NCI-H1436 treated with DMSO at 0.1 percent for 48 hours (cell line): Measurements from ENCODE around the gene KATNBL1.

Experiments
- DNase-seq: peaks from one replicate; lab custom pipeline; 2025; lab: John Stamatoyannopoulos, UW

The KATNBL1 gene, protein sequence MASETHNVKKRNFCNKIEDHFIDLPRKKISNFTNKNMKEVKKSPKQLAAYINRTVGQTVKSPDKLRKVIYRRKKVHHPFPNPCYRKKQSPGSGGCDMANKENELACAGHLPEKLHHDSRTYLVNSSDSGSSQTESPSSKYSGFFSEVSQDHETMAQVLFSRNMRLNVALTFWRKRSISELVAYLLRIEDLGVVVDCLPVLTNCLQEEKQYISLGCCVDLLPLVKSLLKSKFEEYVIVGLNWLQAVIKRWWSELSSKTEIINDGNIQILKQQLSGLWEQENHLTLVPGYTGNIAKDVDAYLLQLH

DNA sequence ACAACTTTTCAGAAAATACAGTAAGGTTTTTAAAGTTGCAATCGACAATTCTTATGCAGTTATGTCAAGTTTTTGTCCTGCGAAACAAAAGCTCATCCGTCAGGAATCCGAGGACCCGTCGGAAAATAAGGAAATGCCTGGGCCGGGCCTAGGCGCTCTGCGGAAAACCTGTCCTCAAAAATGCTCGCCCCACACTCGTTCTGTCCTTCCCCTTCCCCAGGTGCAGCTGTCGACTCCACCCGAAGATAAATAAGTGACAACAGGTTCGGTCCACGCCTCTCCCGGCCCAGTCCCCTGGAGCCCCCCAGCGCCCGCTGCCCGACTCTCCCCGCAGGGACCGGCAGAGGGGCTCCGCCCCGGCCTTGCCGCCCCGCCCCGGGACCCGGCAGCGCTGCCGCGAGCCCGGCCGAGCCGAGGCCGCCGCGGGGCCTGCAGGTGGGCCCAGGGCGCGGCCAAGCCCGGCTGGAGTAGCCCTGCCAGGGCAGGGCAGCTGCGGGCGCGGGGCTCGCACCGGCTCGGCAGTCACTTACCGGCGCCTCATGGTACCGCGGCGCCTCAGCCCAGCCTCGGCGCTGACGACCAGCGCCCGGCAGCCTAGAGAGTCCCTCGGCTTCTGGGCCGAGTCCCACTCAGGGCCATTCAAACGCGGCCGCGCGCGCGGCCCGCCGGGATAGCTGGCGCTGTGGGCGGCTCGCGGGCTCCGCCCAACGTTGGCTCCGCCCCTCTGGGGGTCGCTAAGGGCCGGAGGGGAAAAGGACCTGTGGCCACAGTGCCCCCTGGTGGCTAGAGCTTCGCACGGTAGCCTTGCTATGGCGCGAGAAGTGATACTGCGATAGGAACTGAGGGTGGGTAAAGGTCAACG lies at the start of gene KATNBL1:
Gene KATNBL1, minus strand, starts transcription at position 676 of the 862 bp plus-strand sequence. CDS start 46,420 bp downstream, outside the sequence.
- peak; percentile 66 for DNase-seq

DNA sequence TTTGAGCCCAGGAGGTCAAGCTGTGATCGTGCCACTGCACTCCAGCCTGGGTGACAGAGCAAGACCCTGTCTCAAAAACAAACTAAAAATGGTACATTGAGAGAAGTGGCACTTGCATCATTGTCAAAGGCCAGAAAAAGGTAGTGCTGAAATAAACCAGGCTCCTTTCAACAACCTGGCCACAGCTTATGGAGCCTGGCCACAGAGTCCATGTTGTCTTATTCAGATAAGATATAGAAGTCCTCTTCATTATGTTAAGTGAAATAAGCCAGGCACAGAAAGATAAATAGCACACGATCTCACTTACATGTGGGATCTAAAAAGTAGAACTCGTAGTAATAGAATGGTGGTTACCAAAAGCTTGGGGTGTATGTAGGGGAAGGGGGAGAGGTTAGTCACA lies 49.7 kb upstream of the KATNBL1 start:
- no peak for DNase-seq

DNA sequence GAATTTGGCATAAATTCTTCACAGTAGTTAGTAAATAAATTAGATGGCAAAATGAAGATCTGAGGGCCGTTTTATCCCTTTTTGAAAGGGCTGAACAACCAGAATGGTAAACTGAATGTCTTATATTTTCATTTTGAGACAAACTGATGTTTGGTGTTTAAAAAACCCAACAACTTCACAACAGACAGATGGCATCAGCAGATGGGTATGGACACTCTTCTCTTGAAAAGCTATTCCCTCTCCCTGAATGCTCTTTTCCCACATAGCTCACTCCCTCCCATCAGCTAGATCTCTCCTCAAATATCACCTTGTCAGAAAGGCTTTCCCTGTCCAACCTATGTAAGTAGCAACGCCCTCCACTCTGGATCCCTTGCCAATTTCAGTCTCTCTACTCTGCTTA lies 48.3 kb upstream of the KATNBL1 start:
- no peak for DNase-seq

DNA sequence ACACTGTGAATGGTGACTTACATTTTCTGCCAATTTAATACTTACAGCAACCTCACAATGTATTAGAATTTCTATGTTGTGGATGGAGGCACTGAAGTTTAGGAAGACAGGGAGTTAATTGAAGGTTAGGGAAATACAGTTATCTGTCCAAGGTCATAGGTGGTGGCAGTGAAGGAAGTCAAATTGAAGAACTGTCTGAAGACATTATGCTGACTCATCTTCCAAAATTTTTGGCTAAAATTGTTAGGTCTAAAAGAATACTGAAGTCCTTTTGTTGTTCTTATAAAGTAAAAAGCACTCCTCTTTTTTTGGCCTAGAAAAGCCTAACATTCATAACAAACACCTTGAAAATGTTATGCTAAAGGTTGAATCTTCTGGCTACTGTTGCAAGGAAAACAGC lies 42.6 kb upstream of the KATNBL1 start:
- DNase-seq, result no peak

DNA sequence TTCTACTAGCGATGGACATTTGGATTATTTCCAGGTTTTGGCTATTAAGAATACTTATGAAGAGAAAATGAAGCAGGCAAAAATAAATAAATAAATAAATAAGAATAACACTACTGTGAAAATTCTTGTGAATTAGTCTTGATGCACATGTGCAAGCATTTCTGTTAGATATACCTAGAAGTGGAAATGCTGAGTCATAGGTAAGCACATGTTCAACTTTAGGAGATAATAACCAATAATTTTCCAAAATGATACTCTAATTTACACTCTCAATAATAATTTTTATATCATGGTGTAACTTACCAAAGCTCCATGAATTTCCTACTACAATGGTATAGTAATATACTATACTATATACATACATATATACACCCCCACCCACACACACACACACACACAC lies 38.3 kb upstream of the KATNBL1 start:
- no peak for DNase-seq

DNA sequence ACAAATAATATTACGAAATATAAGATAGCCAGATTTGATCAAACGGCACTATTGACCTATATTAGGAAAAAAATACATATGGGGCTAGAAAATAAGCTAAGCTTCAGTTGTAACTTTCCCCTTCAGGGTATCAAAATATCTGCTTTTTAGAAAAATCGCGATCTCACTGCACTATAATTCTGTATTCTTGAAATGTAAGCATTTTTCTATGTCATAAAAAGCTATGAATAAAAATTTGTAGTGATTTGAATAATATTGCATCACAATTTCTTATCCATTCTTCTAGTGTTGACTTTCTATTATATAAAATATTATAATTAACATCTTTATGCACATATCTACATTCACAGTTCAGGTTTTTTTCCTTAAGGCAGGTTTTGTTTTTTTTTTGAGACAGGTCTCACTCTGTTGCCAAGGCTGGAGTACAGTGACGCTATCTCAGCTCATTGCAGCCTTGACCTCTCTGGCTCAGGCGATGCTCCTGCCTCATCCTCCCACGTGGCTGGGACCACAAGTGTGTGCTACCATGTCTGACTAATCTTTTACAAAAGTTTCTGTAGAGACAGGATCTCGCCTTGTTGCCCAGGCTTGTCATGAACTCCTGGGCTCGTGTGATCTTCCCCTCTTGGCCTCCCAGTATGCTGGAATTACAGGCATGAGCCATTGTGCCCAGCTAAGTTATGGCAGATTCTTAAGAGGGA lies 36.5 kb upstream of the KATNBL1 start:
- no peak for DNase-seq

DNA sequence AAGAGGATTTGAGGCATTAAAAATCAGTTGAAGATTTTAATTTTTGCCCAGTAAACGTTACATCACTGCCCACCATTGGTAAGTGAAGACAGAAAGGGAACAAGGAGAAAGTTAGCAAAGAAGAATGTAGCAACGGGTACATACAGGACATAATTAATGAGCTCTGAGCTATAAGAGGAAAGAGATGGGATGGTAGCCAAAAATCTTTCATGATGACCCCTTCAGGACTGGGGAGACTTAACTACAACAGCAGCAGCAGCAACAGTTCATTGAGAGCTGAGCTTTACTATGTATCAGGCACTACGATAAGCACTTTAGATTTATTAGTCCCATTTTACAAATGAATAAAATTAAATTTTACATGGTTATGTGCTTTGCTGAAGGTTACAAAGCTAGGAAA lies 33.3 kb upstream of the KATNBL1 start:
- DNase-seq, result no peak

DNA sequence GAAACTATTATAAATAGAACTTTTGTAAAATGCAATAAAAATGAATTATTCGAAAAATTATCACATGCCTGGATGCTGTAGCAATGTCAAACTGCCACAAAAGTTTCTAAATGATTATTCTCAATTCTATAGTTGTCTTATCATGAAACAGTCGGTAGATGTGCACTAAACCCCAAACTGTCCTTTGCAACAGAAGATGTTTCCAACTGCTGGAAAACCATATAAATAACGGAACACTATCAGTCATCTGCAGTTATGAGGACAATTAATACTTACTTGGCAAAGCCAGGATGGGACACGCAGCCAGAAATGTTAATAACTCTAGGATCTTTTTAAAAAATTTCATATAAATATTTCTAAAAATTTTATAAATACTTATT lies 32.4 kb upstream of the KATNBL1 start:
- DNase-seq, result no peak

DNA sequence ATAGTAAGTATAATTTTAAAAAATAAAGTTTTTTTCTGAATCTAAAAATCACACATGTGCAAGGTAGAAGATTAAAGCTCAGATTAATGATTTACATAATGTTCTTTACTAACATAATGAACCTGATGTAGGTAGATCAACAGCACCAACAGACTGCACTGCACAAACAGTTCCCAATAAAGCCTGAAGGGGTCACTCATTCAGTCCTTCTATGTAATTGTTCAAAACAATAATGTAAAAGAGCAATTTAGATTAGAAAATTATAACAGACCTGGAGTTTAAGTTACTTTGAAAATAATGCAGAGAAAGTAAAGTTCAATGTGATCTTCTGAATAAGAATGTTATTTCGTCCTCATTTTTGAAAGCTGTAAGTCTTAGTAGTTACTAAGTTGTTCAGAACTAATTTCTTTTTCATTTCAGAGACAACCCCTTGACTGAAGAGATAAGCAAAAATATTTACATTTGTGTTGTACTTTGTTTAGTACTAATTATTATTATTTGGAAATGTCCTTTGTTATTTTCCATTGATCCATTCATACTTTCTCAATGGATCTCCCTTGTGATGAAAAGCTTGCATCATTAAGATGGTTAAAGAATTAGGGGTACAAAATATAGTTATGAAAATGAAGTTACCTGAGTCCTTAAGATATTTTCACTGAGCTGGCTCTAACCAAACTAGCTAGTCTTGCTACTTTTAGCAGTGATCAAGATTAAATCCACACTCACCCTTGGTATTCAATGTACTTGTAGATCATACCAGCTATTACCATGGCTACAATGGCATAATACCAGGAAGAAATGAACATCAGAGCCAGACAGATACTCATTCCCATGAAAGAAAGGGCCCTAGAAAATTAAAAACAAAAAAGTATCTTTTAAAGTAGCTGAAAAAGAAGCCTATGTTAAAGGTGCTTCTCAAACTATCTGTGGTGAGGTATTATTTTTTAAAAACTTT lies 31.8 kb upstream of the KATNBL1 start:
- DNase-seq, result peak; percentile 1

DNA sequence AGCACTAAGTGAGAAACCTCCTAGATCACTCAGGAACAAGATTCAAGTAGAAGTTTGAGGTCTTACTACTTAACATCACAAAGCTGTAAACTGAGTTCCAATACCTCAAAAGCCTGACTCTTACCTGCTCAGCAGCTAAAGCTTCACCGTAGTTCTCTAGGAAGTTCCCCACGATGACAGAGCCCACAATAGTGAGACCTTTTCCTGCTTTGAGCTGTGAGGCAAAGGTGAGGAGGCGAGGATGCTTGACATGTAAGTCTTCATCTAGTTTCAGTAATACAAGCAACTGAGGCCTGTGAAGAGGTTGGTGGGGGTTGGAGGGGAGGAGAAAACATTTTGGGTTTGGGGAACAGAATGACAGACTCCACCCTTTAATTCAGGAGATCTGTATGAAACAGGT lies 30.6 kb upstream of the KATNBL1 start:
- no peak for DNase-seq

DNA sequence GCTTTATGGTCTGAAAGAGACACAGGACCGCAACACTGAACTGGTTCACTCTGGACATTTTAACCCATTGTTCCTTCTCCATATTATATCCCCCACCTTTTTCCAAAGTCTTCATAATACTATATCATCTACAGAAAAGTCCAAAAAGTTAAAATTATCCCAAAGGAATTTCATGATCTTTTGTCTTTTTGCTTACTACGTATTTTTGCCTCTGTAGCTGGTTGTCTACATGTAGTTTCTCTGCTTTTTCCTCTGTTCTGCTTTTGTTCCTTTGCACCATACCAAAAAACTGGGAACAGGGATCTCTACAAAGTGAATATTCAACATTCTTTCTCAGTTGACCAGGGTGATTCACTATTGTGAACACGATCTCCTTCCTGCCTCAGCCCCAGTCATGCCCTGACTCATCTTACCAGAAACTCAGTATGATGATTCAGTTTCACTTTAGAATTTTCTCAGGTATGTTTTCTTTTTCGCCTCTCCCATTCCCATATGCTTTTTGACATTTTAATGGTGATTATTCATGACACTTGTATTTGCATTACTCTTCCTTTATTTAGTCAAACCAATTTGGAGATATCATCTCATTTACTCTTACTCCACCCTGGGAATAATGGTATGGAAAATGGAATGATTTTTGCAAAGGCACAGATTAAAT lies 29.4 kb upstream of the KATNBL1 start:
- DNase-seq, result no peak

DNA sequence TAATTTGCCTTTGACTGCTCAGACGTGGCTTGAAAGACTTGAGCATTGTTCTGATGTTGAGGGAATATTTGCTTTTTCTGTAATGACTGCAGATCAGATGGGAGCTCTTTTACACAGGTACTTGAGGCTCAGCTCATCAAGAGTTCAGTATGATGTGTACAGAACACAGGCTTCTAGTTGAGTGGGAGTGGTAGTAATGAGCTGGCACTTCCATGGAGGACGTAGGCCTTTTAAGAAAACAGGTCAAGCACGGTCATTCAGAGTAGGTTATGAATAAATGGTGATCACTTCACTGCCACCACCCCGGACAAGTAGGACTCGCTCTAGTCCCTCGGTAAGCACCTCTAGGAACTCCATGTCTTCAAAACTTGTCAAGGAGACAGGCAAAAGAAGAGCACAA lies 23.7 kb upstream of the KATNBL1 start:
- DNase-seq, result peak; percentile 40

DNA sequence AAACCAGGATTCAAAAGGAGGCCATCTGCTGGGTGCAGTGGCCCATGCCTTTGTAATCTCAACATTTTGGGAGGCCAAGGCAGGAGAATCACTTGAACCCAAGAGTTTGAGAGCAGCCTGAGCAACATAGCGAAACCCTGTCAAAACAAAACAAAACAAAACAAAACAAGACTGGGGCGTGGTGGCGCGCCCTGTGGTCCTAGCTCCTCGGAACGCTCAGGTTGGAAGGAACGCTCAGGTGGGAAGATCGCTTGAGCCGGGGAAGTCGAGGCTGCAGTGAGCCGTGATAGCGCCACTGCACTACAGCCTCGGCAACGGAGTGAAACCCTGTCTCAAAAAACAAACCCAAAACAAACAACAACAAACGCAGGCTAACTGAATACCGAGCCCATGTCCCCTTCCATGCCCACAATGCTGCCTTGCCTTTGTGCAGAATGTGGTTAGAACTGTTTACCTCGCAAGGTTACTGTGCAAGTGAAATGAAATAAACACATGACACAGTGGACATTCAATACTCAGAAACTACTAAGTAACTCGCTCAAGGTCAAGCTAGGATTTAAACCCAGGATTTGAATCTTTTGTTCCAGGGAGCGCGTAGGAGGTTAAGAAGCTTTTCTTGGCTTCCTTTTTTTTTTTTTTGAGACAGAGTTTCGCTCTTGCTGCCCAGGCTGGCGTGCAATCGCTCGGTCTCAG lies 14.2 kb upstream of the KATNBL1 start:
- DNase-seq, result no peak

DNA sequence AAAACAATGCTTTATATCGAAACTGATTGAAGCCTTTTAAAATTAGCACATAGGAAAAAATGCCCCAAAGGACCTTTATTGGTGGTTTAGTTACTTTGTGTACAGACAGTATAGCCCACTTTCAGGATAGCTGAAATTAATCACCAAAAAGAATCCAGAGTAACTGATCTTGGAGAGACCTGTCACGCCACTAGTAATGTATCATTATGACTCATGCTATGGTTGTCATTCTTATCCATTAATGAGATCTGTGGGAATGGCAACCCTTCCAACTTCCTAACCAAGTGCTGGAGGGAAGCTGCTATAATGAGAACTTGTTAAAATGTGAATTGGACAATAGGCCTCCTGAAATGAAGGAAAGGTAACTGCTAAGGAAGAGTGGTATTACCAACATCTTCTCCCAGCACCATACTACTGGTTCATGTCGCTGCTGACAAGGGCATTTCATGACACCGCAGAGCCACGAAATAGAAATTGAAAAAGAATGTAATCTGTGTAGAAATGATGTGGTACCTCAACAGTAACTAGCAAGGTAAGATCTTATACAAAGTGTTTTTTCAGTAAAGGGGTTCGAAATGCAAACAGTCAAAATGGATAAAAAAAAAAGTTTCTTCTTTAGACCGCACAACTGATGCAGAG lies 7.8 kb upstream of the KATNBL1 start:
- DNase-seq, result no peak

DNA sequence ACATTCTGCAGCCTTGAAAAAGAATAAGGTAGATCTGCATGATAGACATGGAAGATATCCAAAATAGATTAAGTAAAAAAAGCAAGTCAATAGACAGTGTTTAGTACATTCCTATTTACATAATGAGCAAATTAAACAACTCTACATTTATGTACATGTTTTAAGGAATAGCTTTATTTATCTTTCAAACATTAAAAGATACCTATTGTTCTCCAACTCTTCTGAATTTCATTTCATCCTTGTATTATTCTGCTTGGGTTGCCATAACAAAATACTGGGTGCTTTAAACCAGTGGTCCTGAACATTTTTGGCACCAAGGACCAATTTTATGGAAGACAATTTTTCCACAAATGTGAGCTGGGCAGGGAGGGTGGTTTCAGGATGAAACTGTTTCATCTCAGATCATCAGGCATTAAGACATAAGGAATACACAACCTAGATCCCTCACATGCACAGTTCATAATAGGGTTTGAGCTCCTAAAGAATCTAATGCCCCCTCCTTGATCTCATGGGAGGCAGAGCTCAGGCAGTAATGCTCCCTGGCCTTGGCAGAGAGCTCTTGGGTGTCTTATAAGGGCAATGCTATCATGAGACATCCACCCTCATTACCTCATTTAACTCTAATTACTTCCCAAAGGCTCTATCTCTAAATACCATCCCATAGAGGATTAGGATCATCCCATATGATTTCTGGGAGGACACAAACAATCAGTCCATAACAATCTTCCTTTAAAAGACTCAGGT lies 6.8 kb upstream of the KATNBL1 start:
- DNase-seq, result no peak

DNA sequence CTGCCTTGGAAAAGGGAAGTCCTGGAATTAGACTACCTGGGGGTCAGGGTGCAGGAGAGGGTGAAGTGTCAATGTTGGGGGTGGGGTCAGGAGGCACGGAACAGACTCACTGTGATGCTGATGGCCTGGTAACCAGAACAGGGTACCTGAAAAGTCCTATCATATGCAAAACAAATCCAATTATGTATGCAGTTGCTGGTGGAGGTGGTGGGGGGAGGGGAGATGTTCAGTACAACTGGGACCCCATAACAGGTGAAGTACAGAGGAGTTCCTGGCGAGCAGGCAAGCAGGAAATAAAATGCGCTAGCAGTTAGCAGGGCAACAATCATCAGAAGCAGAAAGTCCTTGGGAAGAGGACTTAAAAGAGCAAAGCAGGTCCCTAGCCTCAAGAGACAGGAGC lies 4.2 kb upstream of the KATNBL1 start:
- no peak for DNase-seq

DNA sequence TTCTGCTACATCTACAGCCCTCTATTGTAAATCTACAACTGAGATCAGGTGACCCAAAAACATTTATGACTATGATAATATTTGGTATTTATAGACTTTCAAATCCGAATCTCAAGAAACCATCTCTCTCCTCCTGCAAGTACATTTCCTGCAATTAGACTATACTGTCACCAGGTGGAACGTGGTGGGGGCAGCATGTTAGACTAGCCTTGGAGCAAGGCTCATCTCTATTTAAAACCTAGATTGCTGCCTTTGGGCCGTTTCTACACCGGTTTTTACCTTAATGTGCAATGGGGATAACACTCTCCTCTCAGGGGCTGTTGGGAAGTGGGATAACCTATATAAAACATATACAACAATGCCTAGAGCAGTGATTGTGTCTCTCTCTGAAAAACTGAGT lies 3.8 kb upstream of the KATNBL1 start:
- DNase-seq, result no peak

DNA sequence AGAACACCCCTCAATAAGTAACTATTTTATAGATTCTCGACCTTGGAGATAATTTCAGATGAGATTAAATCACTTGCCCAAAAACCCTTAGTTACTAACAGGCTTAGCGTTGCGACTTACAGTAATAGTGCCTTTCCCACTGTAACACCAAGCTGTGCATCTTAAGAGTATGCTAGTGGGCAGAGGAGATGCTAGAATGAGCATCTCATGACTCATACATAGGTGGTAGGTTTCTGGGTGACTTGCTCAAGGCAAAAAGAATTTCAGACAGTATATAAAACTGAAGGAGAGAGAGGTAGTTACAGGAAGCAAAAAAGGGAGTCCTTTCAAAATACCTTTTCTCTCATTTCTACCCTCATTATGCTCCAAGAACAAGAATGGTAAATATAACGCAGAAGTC lies 3.9 kb downstream of the KATNBL1 start:
- no peak for DNase-seq

DNA sequence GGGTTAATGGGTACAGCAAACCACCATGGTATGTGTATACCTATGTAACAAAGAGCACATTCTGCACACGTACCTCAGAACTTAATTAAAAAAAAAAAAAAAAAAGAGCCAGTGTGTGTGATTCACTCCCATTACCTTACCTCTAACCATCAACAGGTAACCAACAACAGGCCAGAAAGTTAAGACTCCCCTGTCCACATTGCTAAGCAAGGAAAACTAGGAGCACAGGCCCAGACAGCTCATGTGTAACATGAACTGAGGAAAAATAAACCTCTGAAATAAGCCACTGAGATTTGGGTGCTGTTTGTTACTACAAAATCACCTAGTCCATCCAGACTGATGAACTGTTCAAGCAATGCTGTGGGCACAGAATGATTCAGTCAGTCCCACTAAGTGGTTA lies 6.0 kb downstream of the KATNBL1 start:
- DNase-seq, result no peak
